K562 treated with DMSO at 1 percent for 24 hours (cell line): ENCODE data around the gene ZNF335. TPM values are rescaled to one million over a fixed set of nuclear protein-coding genes. Genes with fewer than 3 reads are reported as not detected.

ENCODE experiments used
- total RNA-seq: library from RNA; unstranded; fragments of 300-600 nt; gene quantifications from 2 replicates; pipeline ENCODE4 v1.2.3, GENCODE V29; 2022; ENCODE audit warnings: low read depth; ENCODE audit not compliant: insufficient read depth

Gene ZNF335
- total RNA-seq, result 12.7 and 16.1 TPM in 2 replicates

GRCh38 chr20:45971675-45972499, at the start of gene ZNF335:
Gene ZNF335, minus strand, starts transcription at chr20:45972203. Its CDS starts 793 bp downstream, at chr20:45971410.

GRCh38 chr20:45934586-45935415, 37.2 kb downstream of the ZNF335 start, which contains the start of gene PCIF1:
Gene PCIF1, plus strand, starts transcription at chr20:45934683. Its CDS starts 4,317 bp downstream, at chr20:45939000.

GRCh38 chr20:45911486-45912343, 60.3 kb downstream of the ZNF335 start, which contains the start of gene PLTP:
Gene PLTP, minus strand, starts transcription at chr20:45912155. Its CDS starts 703 bp downstream, at chr20:45911452.

Other genes starting within 250 kb of the ZNF335 start
- gene SPINT4, start 249.9 kb downstream of the ZNF335 start, total RNA-seq, result not detected in 2 replicates
- gene WFDC3, start 180.3 kb downstream of the ZNF335 start, total RNA-seq, result not detected in 2 replicates
- 43.2 and 49.6 TPM in 2 replicates for gene DNTTIP1, start 180.2 kb downstream of the ZNF335 start, total RNA-seq
- 1.1 and 1.4 TPM in 2 replicates for gene UBE2C, start 159.6 kb downstream of the ZNF335 start, total RNA-seq
- 0.63 TPM in 1 of 2 replicates, not detected in the other for gene TNNC2, start 144.9 kb downstream of the ZNF335 start, total RNA-seq
- 4.5 and 9.1 TPM in 2 replicates for gene SNX21, start 138.4 kb downstream of the ZNF335 start, total RNA-seq
- 79.1 and 83.5 TPM in 2 replicates for gene ACOT8, start 114.8 kb downstream of the ZNF335 start, total RNA-seq
- gene ZSWIM3, start 114.6 kb downstream of the ZNF335 start, total RNA-seq, result 6.3 and 7.3 TPM in 2 replicates
- gene ZSWIM1, start 91.0 kb downstream of the ZNF335 start, total RNA-seq, result 14.3 and 14.4 TPM in 2 replicates
- gene SPATA25, start 84.6 kb downstream of the ZNF335 start, total RNA-seq, result 1.8 TPM in 2 replicates
- gene NEURL2, start 81.0 kb downstream of the ZNF335 start, total RNA-seq, result 5.7 and 6.2 TPM in 2 replicates
- gene CTSA, start 80.9 kb downstream of the ZNF335 start, total RNA-seq, result 89.9 and 90.0 TPM in 2 replicates
- gene PLTP, start 60.0 kb downstream of the ZNF335 start, total RNA-seq, result 25.1 and 27.9 TPM in 2 replicates
- gene PCIF1, start 37.5 kb downstream of the ZNF335 start, total RNA-seq, result 34.6 and 41.6 TPM in 2 replicates
- 0.29 TPM in 1 of 2 replicates, not detected in the other for gene MMP9, start 36.7 kb upstream of the ZNF335 start, total RNA-seq
- 16.6 and 17.4 TPM in 2 replicates for gene SLC12A5, start 57.0 kb upstream of the ZNF335 start, total RNA-seq
- 20.7 and 23.0 TPM in 2 replicates for gene NCOA5, start 117.8 kb upstream of the ZNF335 start, total RNA-seq
- gene CD40, start 146.1 kb upstream of the ZNF335 start, total RNA-seq, result 6.3 and 7.7 TPM in 2 replicates